ENCODE results near the gene SERPINB6. TPM values are rescaled to one million over a fixed set of nuclear protein-coding genes. Genes with fewer than 3 reads are reported as not detected.
A peak's percentile ranks its signal among the peaks of the same experiment; 100 is the strongest.

SERPINB6 gene
- total and polyA plus RNA-seq, 2 of the 4 experiments (the other 2 are of a cell fraction): 37.1 to 91.1 TPM

DNA sequence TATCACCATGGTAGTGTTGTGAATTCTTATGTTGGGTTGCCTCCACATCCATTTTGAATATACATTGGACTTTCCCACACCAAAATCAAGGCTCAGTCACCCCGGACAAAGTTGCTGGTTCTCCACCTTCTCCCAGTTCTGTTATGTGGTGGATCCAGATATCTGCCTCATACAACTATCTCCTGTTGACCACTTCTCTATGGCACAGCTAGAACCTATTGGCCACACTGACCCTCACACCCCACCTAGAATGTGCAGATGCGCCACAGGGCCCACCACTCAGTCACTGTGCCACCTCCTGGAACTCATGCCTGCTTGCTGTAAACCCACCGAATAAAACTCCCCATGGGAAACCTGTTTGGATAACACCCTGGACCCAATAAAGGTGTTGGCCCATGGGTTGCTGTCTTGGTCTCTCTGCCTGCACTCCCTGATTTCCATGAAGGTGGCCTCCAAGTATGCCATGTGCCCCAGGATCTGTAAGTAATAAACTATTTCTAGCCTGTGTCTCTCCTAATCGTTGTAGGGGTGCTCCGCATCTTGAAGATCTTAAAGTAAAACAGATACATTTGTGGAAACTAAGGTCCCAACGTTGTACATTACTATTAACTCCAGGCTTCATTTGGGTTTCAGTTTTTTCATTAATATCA is 21.1 kb upstream of the SERPINB6 start:
- H2AK5ac ChIP-seq (ENCODE audit: low read depth, low read length): peak overlapping the region; percentile 80
- no TSS peak for BruUV-seq (replicated peaks)
- no CpG with 5 or more reads among the region's 6 CpGs for WGBS, 2 experiments (ENCODE audit: extremely low coverage in 2 of 2, insufficient read length in 1 of 2)
- TF ChIP-seq MAFK (IDR thresholded peaks at IDR 0.05; ENCODE audit: low read depth, low read length): no peak
- TF ChIP-seq, protein P1, sequence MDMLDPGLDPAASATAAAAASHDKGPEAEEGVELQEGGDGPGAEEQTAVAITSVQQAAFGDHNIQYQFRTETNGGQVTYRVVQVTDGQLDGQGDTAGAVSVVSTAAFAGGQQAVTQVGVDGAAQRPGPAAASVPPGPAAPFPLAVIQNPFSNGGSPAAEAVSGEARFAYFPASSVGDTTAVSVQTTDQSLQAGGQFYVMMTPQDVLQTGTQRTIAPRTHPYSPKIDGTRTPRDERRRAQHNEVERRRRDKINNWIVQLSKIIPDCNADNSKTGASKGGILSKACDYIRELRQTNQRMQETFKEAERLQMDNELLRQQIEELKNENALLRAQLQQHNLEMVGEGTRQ (IDR thresholded peaks at IDR 0.05; ENCODE audit: low read depth, low read length): no peak
- no peak for TF ChIP-seq RAD21 (IDR thresholded peaks at IDR 0.05; ENCODE audit: low read length)
- no peak for TF ChIP-seq NFE2L2 (IDR thresholded peaks at IDR 0.05; ENCODE audit: low read depth, low read length)
- no peak for TF ChIP-seq BHLHE40 (IDR thresholded peaks at IDR 0.05; ENCODE audit: low read depth, low read length)
- TF ChIP-seq, protein P2, sequence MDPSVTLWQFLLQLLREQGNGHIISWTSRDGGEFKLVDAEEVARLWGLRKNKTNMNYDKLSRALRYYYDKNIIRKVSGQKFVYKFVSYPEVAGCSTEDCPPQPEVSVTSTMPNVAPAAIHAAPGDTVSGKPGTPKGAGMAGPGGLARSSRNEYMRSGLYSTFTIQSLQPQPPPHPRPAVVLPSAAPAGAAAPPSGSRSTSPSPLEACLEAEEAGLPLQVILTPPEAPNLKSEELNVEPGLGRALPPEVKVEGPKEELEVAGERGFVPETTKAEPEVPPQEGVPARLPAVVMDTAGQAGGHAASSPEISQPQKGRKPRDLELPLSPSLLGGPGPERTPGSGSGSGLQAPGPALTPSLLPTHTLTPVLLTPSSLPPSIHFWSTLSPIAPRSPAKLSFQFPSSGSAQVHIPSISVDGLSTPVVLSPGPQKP (IDR thresholded peaks at IDR 0.05; ENCODE audit: borderline replicate concordance, low read depth, low read length): no peak
- no peak for TF ChIP-seq FOS (IDR thresholded peaks at IDR 0.05; ENCODE audit: low read depth, low read length)
- no peak for TF ChIP-seq POLR2A (IDR thresholded peaks at IDR 0.05; ENCODE audit: low read depth, low read length)
- no peak for TF ChIP-seq SMC3 (IDR thresholded peaks at IDR 0.05; ENCODE audit: low read depth, low read length)
- no peak for TF ChIP-seq CHD1 (IDR thresholded peaks at IDR 0.05; ENCODE audit: low read depth, low read length)
- no peak for TF ChIP-seq RFX5 (IDR thresholded peaks at IDR 0.05; ENCODE audit: low read depth, low read length)
- TF ChIP-seq RCOR1 (IDR thresholded peaks at IDR 0.05; ENCODE audit: insufficient replicate concordance, low read length): no peak
- TF ChIP-seq, protein P3, sequence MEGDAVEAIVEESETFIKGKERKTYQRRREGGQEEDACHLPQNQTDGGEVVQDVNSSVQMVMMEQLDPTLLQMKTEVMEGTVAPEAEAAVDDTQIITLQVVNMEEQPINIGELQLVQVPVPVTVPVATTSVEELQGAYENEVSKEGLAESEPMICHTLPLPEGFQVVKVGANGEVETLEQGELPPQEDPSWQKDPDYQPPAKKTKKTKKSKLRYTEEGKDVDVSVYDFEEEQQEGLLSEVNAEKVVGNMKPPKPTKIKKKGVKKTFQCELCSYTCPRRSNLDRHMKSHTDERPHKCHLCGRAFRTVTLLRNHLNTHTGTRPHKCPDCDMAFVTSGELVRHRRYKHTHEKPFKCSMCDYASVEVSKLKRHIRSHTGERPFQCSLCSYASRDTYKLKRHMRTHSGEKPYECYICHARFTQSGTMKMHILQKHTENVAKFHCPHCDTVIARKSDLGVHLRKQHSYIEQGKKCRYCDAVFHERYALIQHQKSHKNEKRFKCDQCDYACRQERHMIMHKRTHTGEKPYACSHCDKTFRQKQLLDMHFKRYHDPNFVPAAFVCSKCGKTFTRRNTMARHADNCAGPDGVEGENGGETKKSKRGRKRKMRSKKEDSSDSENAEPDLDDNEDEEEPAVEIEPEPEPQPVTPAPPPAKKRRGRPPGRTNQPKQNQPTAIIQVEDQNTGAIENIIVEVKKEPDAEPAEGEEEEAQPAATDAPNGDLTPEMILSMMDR (conservative IDR thresholded peaks at IDR 0.05; ENCODE audit: low read depth, low read length): no peak
- no peak for TF ChIP-seq MXI1 (IDR thresholded peaks at IDR 0.05; ENCODE audit: borderline replicate concordance, low read depth, low read length)
- no peak overlapping the region for H2BK5ac ChIP-seq (ENCODE audit: low read depth, low read length, poor library complexity, severe bottlenecking)
- intact Hi-C loops (cut with micrococcal nuclease): no loop called here
- H3K18ac ChIP-seq (ENCODE audit: low read depth, low read length): no peak overlapping the region
- H4K91ac ChIP-seq (ENCODE audit: insufficient read depth, low read depth, low read length): no peak overlapping the region
- no peaks in the 10 kb centered on the region for H3K27me3 ChIP-seq (ENCODE audit: control insufficient read depth, insufficient read depth, low read length)
- H3K56ac ChIP-seq (ENCODE audit: extremely low read depth, insufficient read depth, low read length): no peak overlapping the region
- no peak overlapping the region for H3K23ac ChIP-seq (ENCODE audit: low read depth, low read length)
- no peaks in the 10 kb centered on the region for H3K9me3 ChIP-seq (ENCODE audit: control insufficient read depth, insufficient read depth, low read length)
- peaks cover 0 to 10% of the 10 kb centered on the region in 2 experiments; a peak in 1 of 4 replicates for H3K79me1 ChIP-seq (ENCODE audit: low read depth in 1 of 2, low read length in 2 of 2)
- no peak overlapping the region for H3K4me3 ChIP-seq (ENCODE audit: insufficient read depth, low read depth, low read length)
- ChIA-PET CTCF (no interaction called here), POLR2A (ENCODE audit: unreplicated experiment) (no interaction called here)
- dilution Hi-C loops (cut with HindIII; ENCODE audit: low sequenced_read_pairs, unreplicated experiment): no loop called here
- no peak overlapping the region for H3K9ac ChIP-seq (ENCODE audit: low read depth, low read length)
- H3K9me1 ChIP-seq (ENCODE audit: insufficient read depth, low read length): 0 out of 2 replicates have a peak, but pooled peaks cover 5% of the 10 kb centered on the region
- 0 out of 2 replicates have a peak overlapping the region, but pooled peaks have one; percentile 7 for H3K4ac ChIP-seq (ENCODE audit: low read depth, low read length)
- peaks cover 5% of the 10 kb centered on the region for H3K4me1 ChIP-seq (ENCODE audit: control insufficient read depth, insufficient read depth, low read length)
- no peak overlapping the region for H3K27ac ChIP-seq (ENCODE audit: insufficient read depth, low read length)
- no peaks in the 10 kb centered on the region for H3K36me3 ChIP-seq (ENCODE audit: control insufficient read depth, insufficient read depth, low read length)
- H2AK9ac ChIP-seq (replicated peaks; ENCODE audit: low read depth, low read length, poor library complexity): peak overlapping the region; percentile 33
- no peak overlapping the region for H4K8ac ChIP-seq (ENCODE audit: low read depth in 2 of 2, low read length in 2 of 2)
- no peak for DNase-seq
- H2BK15ac ChIP-seq (ENCODE audit: low read depth, low read length): no peak overlapping the region
- no peak overlapping the region for H3K4me2 ChIP-seq (ENCODE audit: low read depth, low read length)
- H2AFZ ChIP-seq (replicated peaks; ENCODE audit: low read length, poor library complexity): no peak overlapping the region
- H4K5ac ChIP-seq (ENCODE audit: low read depth, low read length): no peak overlapping the region
- no peak overlapping the region for H2BK20ac ChIP-seq (ENCODE audit: low read depth, low read length)
- in situ Hi-C loops (cut with MboI; ENCODE audit: low sequenced_read_pairs): loop anchor here (10.0 kb wide), 2 partner anchors 62 to 262 kb away; partner anchors contain the start of gene PSMG4
- no peak for ATAC-seq (ENCODE audit: low read depth)
- H3K14ac ChIP-seq (replicated peaks; ENCODE audit: low read depth, low read length): no peak overlapping the region
- H2BK120ac ChIP-seq (ENCODE audit: low read depth, low read length): no peak overlapping the region
- no peaks in the 10 kb centered on the region for H4K20me1 ChIP-seq (ENCODE audit: insufficient read depth, low read length)
